H1 (cell line): ENCODE data around the gene CFLAR. TPM values are rescaled to one million over a fixed set of nuclear protein-coding genes. Genes with fewer than 3 reads are reported as not detected.

ENCODE experiments used
- CBX5 ChIP-seq: fragments of 300-800, 300-1000 bp; sonication (generic); IDR thresholded peaks from 2 replicates; pipeline ENCODE4 v1.7.1; 2016; ENCODE audit warnings: antibody characterized with exemption, low read length, low read depth
- CTBP2 ChIP-seq: IDR thresholded peaks from 2 replicates; pipeline ENCODE4 v1.7.0; 2011; ENCODE audit warnings: borderline replicate concordance, mild to moderate bottlenecking, moderate library complexity, mixed read lengths, low read length; ENCODE audit not compliant: insufficient read depth, insufficient read length
- FOSL1 ChIP-seq: IDR thresholded peaks from 2 replicates; pipeline ENCODE4 v1.6.1; 2011; ENCODE audit warnings: mild to moderate bottlenecking, low read depth, low read length, moderate library complexity; ENCODE audit not compliant: insufficient read depth
- HDAC2 ChIP-seq, 2 experiments: fragments of 300-600 bp in 1 of 2; sonication (generic) in 1 of 2; IDR thresholded peaks; 2 replicates each; pipeline ENCODE4 v1.6.1; 2011 to 2012; ENCODE audit warnings: low read depth in 2 of 2, low read length in 2 of 2, mild to moderate bottlenecking in 2 of 2, moderate library complexity in 2 of 2, borderline replicate concordance in 1 of 2, inconsistent platforms in 1 of 2
- JUN ChIP-seq: IDR thresholded peaks from 2 replicates; pipeline ENCODE4 v1.6.1; 2011; ENCODE audit warnings: low read depth, mild to moderate bottlenecking, improper control_type of control experiment, low read length
- MAX ChIP-seq: IDR thresholded peaks from 2 replicates; pipeline ENCODE4 v1.6.1; 2012; ENCODE audit warnings: inconsistent platforms
- RBBP5 ChIP-seq: IDR thresholded peaks from 2 replicates; pipeline ENCODE4 v1.7.1; 2012; ENCODE audit warnings: low read depth, mild to moderate bottlenecking, inconsistent platforms, low read length, moderate library complexity, borderline replicate concordance
- RFX5 ChIP-seq: IDR thresholded peaks from 2 replicates; pipeline ENCODE4 v1.6.1; 2011; ENCODE audit warnings: low read depth, low read length, improper control_type of control experiment, borderline replicate concordance
- TBP ChIP-seq: IDR thresholded peaks from 2 replicates; pipeline ENCODE4 v1.6.1; 2011; ENCODE audit warnings: low read depth, low read length, improper control_type of control experiment
- polyA plus RNA-seq, 7 experiments: library from polyadenylated mRNA; depleted of rRNA in 3 of 7; stranded (reverse) in 5 of 7; unstranded in 2 of 7; fragments of >200 nt in 5 of 7; fragments of 200-250 nt in 2 of 7; gene quantifications; 1 replicate in 5 of 7; 2 replicates in 1 of 7; 4 replicates in 1 of 7; pipeline versions ENCODE4 v1.2.1 to v1.2.3, GENCODE V29; 2011 to 2013; ENCODE audit warnings: missing spikeins in 2 of 7, mixed read lengths in 2 of 7
- total RNA-seq: library from RNA; stranded (reverse); fragmentation: NEBNext Ultra II Directional; extraction: Animal tissue kit (Norgen Biotek cat#: 25700); gene quantifications from 2 replicates; pipeline ENCODE4 v1.2.1, GENCODE V29; 2021
- TF ChIP-seq, protein P1 (sequence below): fragments of 300-600 bp; sonication (generic); IDR thresholded peaks from 2 replicates; pipeline ENCODE4 v1.7.1; 2012; ENCODE audit warnings: low read length, moderate library complexity, mild to moderate bottlenecking, inconsistent platforms; ENCODE audit not compliant: insufficient replicate concordance

The CFLAR gene
- total and polyA plus RNA-seq, 2 of the 8 experiments (the other 6 are each of a cell fraction or from before 2014, with no cell fraction given), result 1.1 to 3.9 TPM

- TF ChIP-seq HDAC2 (IDR thresholded peaks at IDR 0.05; ENCODE audit: borderline replicate concordance in 1 of 2, low read depth in 2 of 2, low read length in 2 of 2), result no peak
- TF ChIP-seq FOSL1, result no peak
- TF ChIP-seq CTBP2, result no peak
- TF ChIP-seq TBP, result no peak
- no peak for TF ChIP-seq MAX
- no peak for TF ChIP-seq RBBP5
- no peak for TF ChIP-seq CBX5
- TF ChIP-seq, protein P1, sequence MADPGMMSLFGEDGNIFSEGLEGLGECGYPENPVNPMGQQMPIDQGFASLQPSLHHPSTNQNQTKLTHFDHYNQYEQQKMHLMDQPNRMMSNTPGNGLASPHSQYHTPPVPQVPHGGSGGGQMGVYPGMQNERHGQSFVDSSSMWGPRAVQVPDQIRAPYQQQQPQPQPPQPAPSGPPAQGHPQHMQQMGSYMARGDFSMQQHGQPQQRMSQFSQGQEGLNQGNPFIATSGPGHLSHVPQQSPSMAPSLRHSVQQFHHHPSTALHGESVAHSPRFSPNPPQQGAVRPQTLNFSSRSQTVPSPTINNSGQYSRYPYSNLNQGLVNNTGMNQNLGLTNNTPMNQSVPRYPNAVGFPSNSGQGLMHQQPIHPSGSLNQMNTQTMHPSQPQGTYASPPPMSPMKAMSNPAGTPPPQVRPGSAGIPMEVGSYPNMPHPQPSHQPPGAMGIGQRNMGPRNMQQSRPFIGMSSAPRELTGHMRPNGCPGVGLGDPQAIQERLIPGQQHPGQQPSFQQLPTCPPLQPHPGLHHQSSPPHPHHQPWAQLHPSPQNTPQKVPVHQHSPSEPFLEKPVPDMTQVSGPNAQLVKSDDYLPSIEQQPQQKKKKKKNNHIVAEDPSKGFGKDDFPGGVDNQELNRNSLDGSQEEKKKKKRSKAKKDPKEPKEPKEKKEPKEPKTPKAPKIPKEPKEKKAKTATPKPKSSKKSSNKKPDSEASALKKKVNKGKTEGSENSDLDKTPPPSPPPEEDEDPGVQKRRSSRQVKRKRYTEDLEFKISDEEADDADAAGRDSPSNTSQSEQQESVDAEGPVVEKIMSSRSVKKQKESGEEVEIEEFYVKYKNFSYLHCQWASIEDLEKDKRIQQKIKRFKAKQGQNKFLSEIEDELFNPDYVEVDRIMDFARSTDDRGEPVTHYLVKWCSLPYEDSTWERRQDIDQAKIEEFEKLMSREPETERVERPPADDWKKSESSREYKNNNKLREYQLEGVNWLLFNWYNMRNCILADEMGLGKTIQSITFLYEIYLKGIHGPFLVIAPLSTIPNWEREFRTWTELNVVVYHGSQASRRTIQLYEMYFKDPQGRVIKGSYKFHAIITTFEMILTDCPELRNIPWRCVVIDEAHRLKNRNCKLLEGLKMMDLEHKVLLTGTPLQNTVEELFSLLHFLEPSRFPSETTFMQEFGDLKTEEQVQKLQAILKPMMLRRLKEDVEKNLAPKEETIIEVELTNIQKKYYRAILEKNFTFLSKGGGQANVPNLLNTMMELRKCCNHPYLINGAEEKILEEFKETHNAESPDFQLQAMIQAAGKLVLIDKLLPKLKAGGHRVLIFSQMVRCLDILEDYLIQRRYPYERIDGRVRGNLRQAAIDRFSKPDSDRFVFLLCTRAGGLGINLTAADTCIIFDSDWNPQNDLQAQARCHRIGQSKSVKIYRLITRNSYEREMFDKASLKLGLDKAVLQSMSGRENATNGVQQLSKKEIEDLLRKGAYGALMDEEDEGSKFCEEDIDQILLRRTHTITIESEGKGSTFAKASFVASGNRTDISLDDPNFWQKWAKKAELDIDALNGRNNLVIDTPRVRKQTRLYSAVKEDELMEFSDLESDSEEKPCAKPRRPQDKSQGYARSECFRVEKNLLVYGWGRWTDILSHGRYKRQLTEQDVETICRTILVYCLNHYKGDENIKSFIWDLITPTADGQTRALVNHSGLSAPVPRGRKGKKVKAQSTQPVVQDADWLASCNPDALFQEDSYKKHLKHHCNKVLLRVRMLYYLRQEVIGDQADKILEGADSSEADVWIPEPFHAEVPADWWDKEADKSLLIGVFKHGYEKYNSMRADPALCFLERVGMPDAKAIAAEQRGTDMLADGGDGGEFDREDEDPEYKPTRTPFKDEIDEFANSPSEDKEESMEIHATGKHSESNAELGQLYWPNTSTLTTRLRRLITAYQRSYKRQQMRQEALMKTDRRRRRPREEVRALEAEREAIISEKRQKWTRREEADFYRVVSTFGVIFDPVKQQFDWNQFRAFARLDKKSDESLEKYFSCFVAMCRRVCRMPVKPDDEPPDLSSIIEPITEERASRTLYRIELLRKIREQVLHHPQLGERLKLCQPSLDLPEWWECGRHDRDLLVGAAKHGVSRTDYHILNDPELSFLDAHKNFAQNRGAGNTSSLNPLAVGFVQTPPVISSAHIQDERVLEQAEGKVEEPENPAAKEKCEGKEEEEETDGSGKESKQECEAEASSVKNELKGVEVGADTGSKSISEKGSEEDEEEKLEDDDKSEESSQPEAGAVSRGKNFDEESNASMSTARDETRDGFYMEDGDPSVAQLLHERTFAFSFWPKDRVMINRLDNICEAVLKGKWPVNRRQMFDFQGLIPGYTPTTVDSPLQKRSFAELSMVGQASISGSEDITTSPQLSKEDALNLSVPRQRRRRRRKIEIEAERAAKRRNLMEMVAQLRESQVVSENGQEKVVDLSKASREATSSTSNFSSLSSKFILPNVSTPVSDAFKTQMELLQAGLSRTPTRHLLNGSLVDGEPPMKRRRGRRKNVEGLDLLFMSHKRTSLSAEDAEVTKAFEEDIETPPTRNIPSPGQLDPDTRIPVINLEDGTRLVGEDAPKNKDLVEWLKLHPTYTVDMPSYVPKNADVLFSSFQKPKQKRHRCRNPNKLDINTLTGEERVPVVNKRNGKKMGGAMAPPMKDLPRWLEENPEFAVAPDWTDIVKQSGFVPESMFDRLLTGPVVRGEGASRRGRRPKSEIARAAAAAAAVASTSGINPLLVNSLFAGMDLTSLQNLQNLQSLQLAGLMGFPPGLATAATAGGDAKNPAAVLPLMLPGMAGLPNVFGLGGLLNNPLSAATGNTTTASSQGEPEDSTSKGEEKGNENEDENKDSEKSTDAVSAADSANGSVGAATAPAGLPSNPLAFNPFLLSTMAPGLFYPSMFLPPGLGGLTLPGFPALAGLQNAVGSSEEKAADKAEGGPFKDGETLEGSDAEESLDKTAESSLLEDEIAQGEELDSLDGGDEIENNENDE, result no peak
- TF ChIP-seq JUN, result no peak
- no peak for TF ChIP-seq RFX5
Observed at GRCh38 chr2:201194097-201194496, 78.1 kb downstream of the CFLAR start (continued).
